ENCODE measurements around the gene CLINT1.
"Not testable (repeated sequence)": the region's sequence is repeated elsewhere in the genome, so short reads cannot be mapped to it uniquely, and the experiment has no call there.

CLINT1 gene

GRCh38 chr5:157860898-157861890 is 2.2 kb upstream of the CLINT1 start:
- DNase-seq = no peak

- DNase-seq = no peak
These were observed 256 bp upstream of the CLINT1 start for GRCh38 chr5:157859227-157859575.

GRCh38 chr5:157857816-157858526 is 974 bp downstream of the CLINT1 start:
- DNase-seq = no peak

GRCh38 chr5:157855404-157855994 is 3.4 kb downstream of the CLINT1 start:
- DNase-seq = peak; percentile 4

GRCh38 chr5:157853365-157853764 is 5.6 kb downstream of the CLINT1 start:
- DNase-seq = not testable (repeated sequence)

- no peak for DNase-seq
These were observed 12.9 kb downstream of the CLINT1 start for GRCh38 chr5:157845914-157846598.

GRCh38 chr5:157842787-157843186 is 16.2 kb downstream of the CLINT1 start:
- no peak for DNase-seq

- DNase-seq = no peak
These were observed 16.8 kb downstream of the CLINT1 start for GRCh38 chr5:157842185-157842584.

GRCh38 chr5:157839157-157839795 is 19.7 kb downstream of the CLINT1 start:
- DNase-seq = no peak

- DNase-seq = no peak
These were observed 22.7 kb downstream of the CLINT1 start for GRCh38 chr5:157836121-157836753.

- DNase-seq = no peak
These were observed 23.9 kb downstream of the CLINT1 start for GRCh38 chr5:157835041-157835440.

GRCh38 chr5:157828944-157829639 is 29.9 kb downstream of the CLINT1 start:
- DNase-seq = no peak

- no peak for DNase-seq
These were observed 30.6 kb downstream of the CLINT1 start for GRCh38 chr5:157828105-157828943.

- no peak for DNase-seq
These were observed 31.5 kb downstream of the CLINT1 start for GRCh38 chr5:157827423-157827822.

GRCh38 chr5:157823655-157824054 is 35.3 kb downstream of the CLINT1 start:
- DNase-seq = no peak

- DNase-seq = no peak
These were observed 36.9 kb downstream of the CLINT1 start for GRCh38 chr5:157821822-157822622.

GRCh38 chr5:157821405-157821804 is 37.5 kb downstream of the CLINT1 start:
- no peak for DNase-seq

GRCh38 chr5:157820593-157821252 is 38.2 kb downstream of the CLINT1 start:
- DNase-seq = no peak
